Myometrial cell (primary cell): Measurements from ENCODE around the gene KRTAP6-2. TPM values are rescaled to one million over a fixed set of nuclear protein-coding genes. Genes with fewer than 3 reads are reported as not detected.

Experiments used
- total RNA-seq: library from RNA; depleted of rRNA; stranded (reverse); fragments of >200 nt; gene quantifications from 2 replicates; pipeline ENCODE4 v1.2.3, GENCODE V29; 2015

The KRTAP6-2 gene
- not detected in 2 replicates for total RNA-seq

DNA sequence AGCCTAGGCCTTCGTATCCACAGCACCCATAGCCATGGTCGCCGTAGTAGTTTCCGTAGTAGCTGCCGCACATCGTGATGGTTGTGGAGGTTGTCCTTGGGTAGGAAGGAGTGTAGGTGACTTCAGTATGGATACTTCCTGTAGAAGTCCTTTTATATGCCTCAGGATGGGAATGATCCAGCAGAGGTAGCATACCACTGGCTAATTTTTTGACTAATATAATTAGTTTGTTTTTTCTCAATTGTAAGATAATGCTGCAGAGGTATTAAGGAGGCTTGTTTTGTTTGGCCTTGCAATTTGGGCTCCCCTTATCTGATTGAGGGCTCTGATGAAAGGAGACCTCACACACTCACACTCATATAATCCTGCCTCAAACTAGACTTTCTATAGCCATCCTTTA is at the start of gene KRTAP6-2:
Gene KRTAP6-2 (minus strand): TSS at position 101 of the 400 bp plus-strand sequence. CDS start 28 bp downstream, at position 73.

DNA sequence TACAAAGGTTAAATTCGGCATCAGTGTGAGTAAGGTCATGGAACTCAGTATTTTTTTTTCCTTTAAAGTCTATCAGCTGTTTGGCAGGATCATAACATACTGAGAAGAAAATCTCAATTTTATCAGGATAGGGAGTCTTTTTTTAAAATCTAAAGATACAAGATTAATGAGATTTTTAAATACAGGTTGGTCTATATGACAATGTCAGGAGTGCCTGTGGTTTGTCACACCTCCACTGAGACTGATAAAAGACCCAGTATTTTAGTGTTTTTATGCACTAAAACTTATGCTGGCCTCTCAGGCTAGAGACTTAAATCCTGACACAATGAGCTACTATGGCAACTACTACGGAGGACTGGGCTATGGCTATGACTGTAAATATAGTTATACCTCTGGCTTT is 43.9 kb upstream of the KRTAP6-2 start, which contains the start of gene KRTAP20-3:
Gene KRTAP20-3 (plus strand): TSS at position 301 of the 400 bp plus-strand sequence.

GRCh38 chr21:30634906-30635305 is 36.2 kb upstream of the KRTAP6-2 start, which contains the start of gene KRTAP20-2:
KRTAP20-2 (plus strand) TSS chr21:30635206; CDS start chr21:30635264, 58 bp downstream.

DNA sequence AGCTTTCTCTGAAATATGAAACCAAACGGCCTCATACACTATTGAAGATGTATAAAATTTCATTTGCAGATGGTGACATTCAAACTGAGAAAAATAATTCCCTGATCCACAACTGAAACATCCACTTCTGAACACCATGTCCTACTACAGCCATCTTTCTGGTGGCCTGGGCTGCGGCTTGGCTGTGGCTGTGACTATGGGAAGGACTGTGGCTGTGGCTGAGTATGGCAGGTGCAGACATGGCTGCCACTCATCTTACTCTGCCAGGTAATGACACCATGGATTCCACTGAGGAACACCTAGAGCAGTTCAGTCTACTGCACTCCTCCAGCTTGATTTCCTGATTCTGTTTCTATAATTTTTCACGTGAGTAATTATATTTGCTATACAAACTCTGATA is 21.8 kb upstream of the KRTAP6-2 start, which contains the start of gene KRTAP20-4:
Gene KRTAP20-4 (plus strand): TSS at position 106 of the 400 bp plus-strand sequence.

DNA sequence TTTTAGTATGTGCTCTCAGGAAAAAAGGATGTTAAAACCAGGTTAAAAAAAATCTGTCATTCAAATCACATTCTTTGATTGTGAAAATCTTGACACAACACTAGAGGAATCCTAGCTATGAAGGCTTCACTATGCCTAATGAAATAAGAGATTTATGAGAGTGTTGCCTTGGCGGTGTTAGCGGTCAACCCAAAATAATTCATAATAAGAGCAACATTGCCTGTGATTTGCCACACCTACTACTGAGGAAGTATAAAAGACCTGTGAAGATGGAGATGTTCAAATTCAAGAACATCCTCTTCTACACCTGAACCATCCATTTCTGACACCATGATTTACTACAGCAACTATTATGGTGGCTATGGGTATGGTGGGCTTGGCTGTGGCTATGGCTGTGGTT is 17.4 kb upstream of the KRTAP6-2 start, which contains the start of gene KRTAP20-1:
Gene KRTAP20-1 (plus strand): TSS at position 301 of the 400 bp plus-strand sequence. CDS start 30 bp downstream, at position 331.

GRCh38 chr21:30613836-30614235 is 15.1 kb upstream of the KRTAP6-2 start, which contains the start of gene KRTAP6-1:
KRTAP6-1 (minus strand) TSS chr21:30613930; CDS start chr21:30613904, 26 bp downstream.

GRCh38 chr21:30600787-30601186 is 2.1 kb upstream of the KRTAP6-2 start, which contains the start of gene KRTAP22-1:
KRTAP22-1 (plus strand) TSS chr21:30601087.

DNA sequence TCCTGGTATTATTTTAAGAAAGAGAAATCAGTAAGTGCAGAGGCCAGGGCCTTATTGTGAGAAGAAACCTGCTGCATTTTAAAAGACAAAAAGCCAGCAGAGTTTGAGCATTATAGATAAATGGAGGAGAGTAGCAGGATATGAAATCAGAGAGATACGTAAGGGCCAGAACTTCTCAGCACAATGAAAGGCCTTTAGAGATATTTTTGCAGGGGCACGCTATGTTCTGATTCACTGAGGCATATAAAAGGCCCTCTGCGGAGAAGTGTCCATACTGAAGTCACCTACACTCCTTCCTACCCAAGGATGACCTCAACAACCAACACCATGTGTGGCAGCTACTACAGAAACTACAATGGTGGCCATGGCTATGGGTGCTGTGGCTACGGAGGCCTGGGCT is 6.6 kb downstream of the KRTAP6-2 start, which contains the start of gene KRTAP6-3:
Gene KRTAP6-3 (plus strand): TSS at position 301 of the 400 bp plus-strand sequence. CDS start 6 bp downstream, at position 307.

DNA sequence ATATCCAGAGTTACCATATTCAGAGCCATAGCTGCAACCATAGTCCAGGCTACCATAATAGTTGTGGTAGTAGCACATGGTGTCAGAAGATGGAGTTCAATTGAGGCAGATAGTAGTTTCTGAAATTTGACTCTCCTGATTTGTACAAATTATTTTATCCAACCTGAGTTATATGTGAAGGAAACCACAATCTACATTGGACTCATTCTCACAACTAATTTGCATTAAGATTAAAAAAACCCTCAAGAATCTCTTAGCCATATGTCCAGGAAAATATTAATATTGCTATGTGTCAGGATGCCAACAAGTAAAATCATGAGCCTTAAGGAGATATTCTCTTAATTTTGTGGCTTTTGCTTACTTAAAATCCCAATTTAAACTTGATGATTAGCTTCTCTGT is 8.4 kb downstream of the KRTAP6-2 start, which contains the start of gene KRTAP22-2:
Gene KRTAP22-2 (minus strand): TSS at position 101 of the 400 bp plus-strand sequence.

GRCh38 chr21:30561264-30561895 is 37.3 kb downstream of the KRTAP6-2 start, which contains the start of gene KRTAP19-7:
KRTAP19-7 (minus strand) TSS chr21:30561314; CDS start chr21:30561289, 25 bp downstream.

Other genes starting within 250 kb of the KRTAP6-2 start
- not detected in 2 replicates for gene KRTAP13-2, start 226.6 kb downstream of the KRTAP6-2 start, total RNA-seq
- not detected in 2 replicates for gene KRTAP13-1, start 202.9 kb downstream of the KRTAP6-2 start, total RNA-seq
- not detected in 2 replicates for gene KRTAP13-3, start 173.0 kb downstream of the KRTAP6-2 start, total RNA-seq
- gene KRTAP13-4, start 168.7 kb downstream of the KRTAP6-2 start, total RNA-seq = not detected in 2 replicates
- gene KRTAP15-1, start 158.6 kb downstream of the KRTAP6-2 start, total RNA-seq = not detected in 2 replicates
- gene KRTAP19-1, start 118.5 kb downstream of the KRTAP6-2 start, total RNA-seq = not detected in 2 replicates
- not detected in 2 replicates for gene KRTAP19-2, start 111.5 kb downstream of the KRTAP6-2 start, total RNA-seq
- gene KRTAP19-3, start 106.9 kb downstream of the KRTAP6-2 start, total RNA-seq = not detected in 2 replicates
- not detected in 2 replicates for gene KRTAP19-4, start 101.7 kb downstream of the KRTAP6-2 start, total RNA-seq
- gene KRTAP19-5, start 96.8 kb downstream of the KRTAP6-2 start, total RNA-seq = not detected in 2 replicates
- not detected in 2 replicates for gene KRTAP19-6, start 57.0 kb downstream of the KRTAP6-2 start, total RNA-seq
- not detected in 2 replicates for gene KRTAP19-7, start 37.6 kb downstream of the KRTAP6-2 start, total RNA-seq
- not detected in 2 replicates for gene KRTAP22-2, start 8.5 kb downstream of the KRTAP6-2 start, total RNA-seq
- gene KRTAP6-3, start 6.5 kb downstream of the KRTAP6-2 start, total RNA-seq = not detected in 2 replicates
- not detected in 2 replicates for gene KRTAP22-1, start 2.2 kb upstream of the KRTAP6-2 start, total RNA-seq
- not detected in 2 replicates for gene KRTAP6-1, start 15.0 kb upstream of the KRTAP6-2 start, total RNA-seq
- gene KRTAP20-1, start 17.5 kb upstream of the KRTAP6-2 start, total RNA-seq = not detected in 2 replicates
- not detected in 2 replicates for gene KRTAP20-4, start 21.7 kb upstream of the KRTAP6-2 start, total RNA-seq
- not detected in 2 replicates for gene KRTAP20-2, start 36.3 kb upstream of the KRTAP6-2 start, total RNA-seq
- gene KRTAP20-3, start 44.0 kb upstream of the KRTAP6-2 start, total RNA-seq = not detected in 2 replicates
- not detected in 2 replicates for gene KRTAP21-3, start 119.9 kb upstream of the KRTAP6-2 start, total RNA-seq
- gene KRTAP21-2, start 148.4 kb upstream of the KRTAP6-2 start, total RNA-seq = not detected in 2 replicates
- not detected in 2 replicates for gene KRTAP21-1, start 156.5 kb upstream of the KRTAP6-2 start, total RNA-seq
- not detected in 2 replicates for gene KRTAP8-1, start 214.4 kb upstream of the KRTAP6-2 start, total RNA-seq
- gene KRTAP7-1, start 230.9 kb upstream of the KRTAP6-2 start, total RNA-seq = not detected in 2 replicates